ENCODE results near the gene SHQ1.

DNA sequence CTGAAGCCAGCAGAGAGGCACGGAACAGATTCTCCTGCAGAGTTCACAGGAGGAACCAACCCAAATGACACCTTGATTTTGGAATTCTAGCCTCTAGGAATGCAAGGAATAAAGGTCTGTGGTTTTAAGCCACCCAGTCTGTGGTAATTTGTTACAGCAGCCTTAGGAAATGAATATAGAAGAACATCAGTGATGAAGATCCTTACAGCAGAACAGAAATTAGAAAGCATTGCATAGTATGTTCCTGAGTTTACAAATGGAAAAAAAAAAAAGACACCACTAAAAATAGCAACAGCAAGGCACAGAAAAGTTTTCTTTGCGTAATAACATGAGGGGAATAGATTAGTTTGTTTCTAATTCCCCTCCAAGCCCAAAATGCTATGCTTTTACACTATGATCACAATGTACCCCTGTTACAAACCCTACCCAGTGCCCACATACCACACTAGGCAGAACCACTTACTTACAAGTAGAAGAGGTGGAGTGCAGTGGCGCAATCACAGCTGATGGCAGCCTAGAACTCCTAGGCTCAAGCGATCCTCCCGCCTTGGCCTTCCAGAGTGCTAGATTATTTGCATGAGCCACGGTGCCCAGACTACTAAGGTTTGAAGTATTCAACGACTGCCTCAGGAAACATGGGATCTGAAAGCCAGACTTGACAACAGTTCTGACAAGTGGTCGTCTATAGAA is 84.3 kb downstream of the SHQ1 start:
- TF ChIP-seq, protein P1, sequence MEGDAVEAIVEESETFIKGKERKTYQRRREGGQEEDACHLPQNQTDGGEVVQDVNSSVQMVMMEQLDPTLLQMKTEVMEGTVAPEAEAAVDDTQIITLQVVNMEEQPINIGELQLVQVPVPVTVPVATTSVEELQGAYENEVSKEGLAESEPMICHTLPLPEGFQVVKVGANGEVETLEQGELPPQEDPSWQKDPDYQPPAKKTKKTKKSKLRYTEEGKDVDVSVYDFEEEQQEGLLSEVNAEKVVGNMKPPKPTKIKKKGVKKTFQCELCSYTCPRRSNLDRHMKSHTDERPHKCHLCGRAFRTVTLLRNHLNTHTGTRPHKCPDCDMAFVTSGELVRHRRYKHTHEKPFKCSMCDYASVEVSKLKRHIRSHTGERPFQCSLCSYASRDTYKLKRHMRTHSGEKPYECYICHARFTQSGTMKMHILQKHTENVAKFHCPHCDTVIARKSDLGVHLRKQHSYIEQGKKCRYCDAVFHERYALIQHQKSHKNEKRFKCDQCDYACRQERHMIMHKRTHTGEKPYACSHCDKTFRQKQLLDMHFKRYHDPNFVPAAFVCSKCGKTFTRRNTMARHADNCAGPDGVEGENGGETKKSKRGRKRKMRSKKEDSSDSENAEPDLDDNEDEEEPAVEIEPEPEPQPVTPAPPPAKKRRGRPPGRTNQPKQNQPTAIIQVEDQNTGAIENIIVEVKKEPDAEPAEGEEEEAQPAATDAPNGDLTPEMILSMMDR (IDR thresholded peaks at IDR 0.05), result no peak
- TF ChIP-seq POLR2A (IDR thresholded peaks at IDR 0.05), result no peak
